GM23248 (cell line): ENCODE measurements around the gene STK4. TPM values are rescaled to one million over a fixed set of nuclear protein-coding genes. Genes with fewer than 3 reads are reported as not detected.

ENCODE experiments used
- DNase-seq: peaks from one replicate; pipeline ENCODE4 v3.0.0-alpha.2; 2015
- H2AFZ ChIP-seq: fragments of 200-600 bp; sonication (generic); 2 replicates; pipeline ENCODE4 v1.6.1; 2016; ENCODE audit warnings: antibody characterized with exemption
- H3F3A ChIP-seq: fragments of 200-600 bp; sonication (generic); 2 replicates; pipeline ENCODE4 v1.6.1; 2016; ENCODE audit warnings: mild to moderate bottlenecking, antibody characterized with exemption, mixed run types; ENCODE audit not compliant: insufficient read depth
- H3K27ac ChIP-seq: fragments of 200-600 bp; sonication (generic); 2 replicates; pipeline ENCODE4 v1.5.1; 2016; ENCODE audit warnings: mild to moderate bottlenecking
- H3K27me3 ChIP-seq: fragments of 200-600 bp; sonication (generic); replicated peaks from 2 replicates; pipeline ENCODE4 v1.6.1; 2016; ENCODE audit warnings: mild to moderate bottlenecking; ENCODE audit not compliant: insufficient read depth
- H3K36me3 ChIP-seq: fragments of 200-600 bp; sonication (generic); 2 replicates; pipeline ENCODE4 v1.6.1; 2016; ENCODE audit warnings: low read depth, mild to moderate bottlenecking
- H3K4me1 ChIP-seq: fragments of 200-600 bp; sonication (generic); 2 replicates; pipeline ENCODE4 v1.6.1; 2016; ENCODE audit warnings: mild to moderate bottlenecking; ENCODE audit not compliant: insufficient read depth
- H3K4me2 ChIP-seq: fragments of 200-600 bp; sonication (generic); one replicate; pipeline ENCODE4 v1.6.1; 2016; ENCODE audit warnings: mild to moderate bottlenecking; ENCODE audit not compliant: unreplicated experiment
- H3K4me3 ChIP-seq: fragments of 200-600 bp; sonication (generic); 2 replicates; pipeline ENCODE4 v1.5.1; 2016; ENCODE audit warnings: mild to moderate bottlenecking
- H3K79me2 ChIP-seq: fragments of 200-600 bp; sonication (generic); 2 replicates; pipeline ENCODE4 v1.6.1; 2016; ENCODE audit warnings: mild to moderate bottlenecking; ENCODE audit not compliant: insufficient read depth
- H3K9ac ChIP-seq: fragments of 200-600 bp; sonication (generic); 2 replicates; pipeline ENCODE4 v1.6.1; 2016; ENCODE audit warnings: mild to moderate bottlenecking
- H3K9me2 ChIP-seq: fragments of 200-600 bp; sonication (generic); 2 replicates; pipeline ENCODE4 v1.6.1; 2016; ENCODE audit warnings: mixed run types, mild to moderate bottlenecking, moderate library complexity; ENCODE audit not compliant: insufficient read depth
- H3K9me3 ChIP-seq: fragments of 200-600 bp; sonication (generic); one replicate; pipeline ENCODE4 v1.6.1; 2017; ENCODE audit warnings: low read depth
- H4K20me1 ChIP-seq: fragments of 200-600 bp; sonication (generic); 2 replicates; pipeline ENCODE4 v1.6.0; 2016; ENCODE audit not compliant: insufficient read depth
- EZH2 ChIP-seq: fragments of 200-600 bp; sonication (generic); IDR thresholded peaks from 2 replicates; pipeline ENCODE4 v1.6.1; 2018; ENCODE audit warnings: antibody characterized with exemption, mild to moderate bottlenecking; ENCODE audit not compliant: insufficient read depth, poor library complexity, severe bottlenecking
- EZH2phosphoT487 ChIP-seq: fragments of 200-600 bp; sonication (generic); IDR thresholded peaks from 2 replicates; pipeline ENCODE4 v1.6.1; 2018; ENCODE audit warnings: antibody characterized with exemption, moderate library complexity, mild to moderate bottlenecking, low read depth; ENCODE audit not compliant: insufficient read depth
- WGBS, 2 experiments: methylation state at CpG; one replicate each; pipeline ENCODE4 v1.1.6; 2015 to 2017; ENCODE audit warnings: low lambda C conversion rate in 2 of 2, low coverage in 1 of 2; ENCODE audit errors: missing lambda C conversion rate in 2 of 2; 5-methylcytosine and 5-hydroxymethylcytosine counted together
- in situ Hi-C: fragments of 300-500 bp; cut with MboI; formaldehyde crosslinking; loops from 2 replicates; pipeline ENCODE4 v1.15.0; 2020
- polyA plus RNA-seq: library from polyadenylated mRNA; unstranded; fragments of >200 nt; fragmentation: Nextera tagmentation; extraction: Ambion mirVana; gene quantifications from 2 replicates; pipeline ENCODE4 v1.2.1, GENCODE V29; 2016
- total RNA-seq: library from RNA; depleted of rRNA; stranded (reverse); fragments of >200 nt; shearing (Covaris generic); gene quantifications from 2 replicates; pipeline ENCODE4 v1.2.3, GENCODE V29; 2014

STK4 gene
- total and polyA plus RNA-seq, 2 experiments from 2014 or later: 21.9 to 33.4 TPM

GRCh38 chr20:45118028-45118427, 151.7 kb downstream of the STK4 start:
- no peak overlapping the region for H3K4me3 ChIP-seq
- no peaks in the 10 kb centered on the region for H3K9me3 ChIP-seq
- no peaks in the 10 kb centered on the region for H3K4me1 ChIP-seq
- H3K9me2 ChIP-seq: no peaks in the 10 kb centered on the region
- H3K4me2 ChIP-seq: no peak overlapping the region
- H3K9ac ChIP-seq: no peak overlapping the region
- H4K20me1 ChIP-seq: no peaks in the 10 kb centered on the region
- no peaks in the 10 kb centered on the region for H3K36me3 ChIP-seq
- TF ChIP-seq EZH2 (no peak), EZH2phosphoT487 (no peak)
- no peak overlapping the region for H2AFZ ChIP-seq
- no peak for DNase-seq
- no peak overlapping the region for H3K27ac ChIP-seq
- WGBS, 2 experiments: 43 to 45% methylated on average over 2 of the region's 2 CpGs
- H3F3A ChIP-seq: no peaks in the 10 kb centered on the region
- in situ Hi-C loops: no loop called here
- peaks cover 33% of the 10 kb centered on the region for H3K27me3 ChIP-seq
- H3K79me2 ChIP-seq: no peaks in the 10 kb centered on the region

GRCh38 chr20:45119556-45120266, 153.4 kb downstream of the STK4 start:
- Histone ChIP-seq H3K4me1 (no peaks in the 10 kb centered on the region), H4K20me1 (no peaks in the 10 kb centered on the region)

GRCh38 chr20:45121388-45121787, 155.1 kb downstream of the STK4 start:
- Histone ChIP-seq H3K9me3 (no peaks in the 10 kb centered on the region), H3K4me1 (no peaks in the 10 kb centered on the region), H3K27ac (no peak overlapping the region), H4K20me1 (no peaks in the 10 kb centered on the region), H3K9me2 (no peaks in the 10 kb centered on the region), H2AFZ (no peak overlapping the region), H3K36me3 (no peaks in the 10 kb centered on the region), H3K27me3 (peaks cover 46% of the 10 kb centered on the region), H3K9ac (no peak overlapping the region), H3F3A (no peaks in the 10 kb centered on the region), H3K4me3 (no peak overlapping the region), H3K4me2 (no peak overlapping the region), H3K79me2 (no peaks in the 10 kb centered on the region)
- 75 to 80% methylated on average over 2 of the region's 2 CpGs for WGBS, 2 experiments
- TF ChIP-seq EZH2phosphoT487 (no peak), EZH2 (no peak)
- in situ Hi-C loops: no loop called here
- DNase-seq: no peak

More at GRCh38 chr20:45119556-45120266, 153.4 kb downstream of the STK4 start:
- 51 to 55% methylated on average over 2 of the region's 2 CpGs for WGBS, 2 experiments
- in situ Hi-C loops: no loop called here
- peaks cover 36% of the 10 kb centered on the region for H3K27me3 ChIP-seq
- TF ChIP-seq EZH2phosphoT487 (no peak), EZH2 (no peak)
- no peak overlapping the region for H3K4me3 ChIP-seq
- no peaks in the 10 kb centered on the region for H3K9me2 ChIP-seq
- H3K36me3 ChIP-seq: no peaks in the 10 kb centered on the region
- no peaks in the 10 kb centered on the region for H3F3A ChIP-seq
- H3K79me2 ChIP-seq: no peaks in the 10 kb centered on the region
- no peak overlapping the region for H3K9ac ChIP-seq
- no peak overlapping the region for H3K27ac ChIP-seq
- no peak for DNase-seq
- H3K4me2 ChIP-seq: no peak overlapping the region
- H3K9me3 ChIP-seq: no peaks in the 10 kb centered on the region
- no peak overlapping the region for H2AFZ ChIP-seq

- Histone ChIP-seq H3K4me1 (no peaks in the 10 kb centered on the region), H3K9ac (no peak within 1 kb of the TSS), H3F3A (no peaks in the 10 kb centered on the region), H3K4me3 (no peak within 1 kb of the TSS), H3K9me3 (no peaks in the 10 kb centered on the region), H3K79me2 (no peaks in the 10 kb centered on the region), H4K20me1 (no peaks in the 10 kb centered on the region), H3K27me3 (peaks cover 35% of the 10 kb centered on the region), H3K36me3 (no peaks in the 10 kb centered on the region), H3K27ac (no peak within 1 kb of the TSS), H2AFZ (no peak within 1 kb of the TSS), H3K9me2 (no peaks in the 10 kb centered on the region), H3K4me2 (no peak within 1 kb of the TSS)
- TF ChIP-seq EZH2: no peak
- no peak for TF ChIP-seq EZH2phosphoT487
- in situ Hi-C loops: no loop called here
- DNase-seq: no peak
- WGBS, 2 experiments: 39 to 43% methylated on average over 6 of the region's 6 CpGs
Measured at GRCh38 chr20:45124365-45124764, 158.1 kb downstream of the STK4 start, which contains the start of gene WFDC12. TSS of gene WFDC12 (minus strand) at chr20:45124465. CDS start at chr20:45124447, 18 bp downstream.
